ENCODE data around the gene DOK7.

DOK7 gene

DNA sequence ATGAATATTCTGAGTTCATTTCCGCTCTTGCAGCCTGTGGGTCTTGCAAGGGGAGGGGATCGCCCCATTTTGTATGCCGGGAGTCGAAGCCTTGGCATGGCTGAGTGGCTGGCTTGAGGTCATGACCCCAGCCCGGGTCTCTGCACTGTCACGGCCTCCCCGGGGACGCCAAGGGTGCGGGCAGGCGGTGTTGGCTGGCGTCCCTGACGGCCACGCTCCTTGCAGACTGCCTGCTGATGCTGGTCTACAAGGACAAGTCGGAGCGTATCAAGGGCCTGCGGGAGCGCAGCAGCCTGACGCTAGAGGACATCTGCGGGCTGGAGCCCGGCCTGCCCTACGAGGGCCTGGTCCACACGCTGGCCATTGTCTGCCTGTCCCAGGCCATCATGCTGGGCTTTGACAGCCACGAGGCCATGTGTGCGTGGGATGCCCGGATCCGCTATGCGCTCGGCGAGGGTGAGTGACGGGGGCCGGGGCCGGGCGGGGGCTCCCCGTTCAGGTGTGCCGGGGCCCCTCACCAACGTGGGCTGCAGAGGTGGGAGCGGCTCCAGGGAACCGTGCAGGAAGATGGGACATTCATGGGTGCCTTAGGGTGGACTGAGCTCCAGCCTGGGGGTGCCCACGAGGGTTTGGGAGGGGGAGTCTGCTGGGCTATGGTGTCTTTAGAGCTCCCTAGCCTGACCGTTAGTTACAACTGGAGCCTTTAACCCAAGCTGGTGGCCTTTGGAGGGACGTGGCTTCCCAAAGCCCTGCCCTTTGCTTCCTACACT, 10.3 kb downstream of the DOK7 start:
- DNase-seq = no peak

DNA sequence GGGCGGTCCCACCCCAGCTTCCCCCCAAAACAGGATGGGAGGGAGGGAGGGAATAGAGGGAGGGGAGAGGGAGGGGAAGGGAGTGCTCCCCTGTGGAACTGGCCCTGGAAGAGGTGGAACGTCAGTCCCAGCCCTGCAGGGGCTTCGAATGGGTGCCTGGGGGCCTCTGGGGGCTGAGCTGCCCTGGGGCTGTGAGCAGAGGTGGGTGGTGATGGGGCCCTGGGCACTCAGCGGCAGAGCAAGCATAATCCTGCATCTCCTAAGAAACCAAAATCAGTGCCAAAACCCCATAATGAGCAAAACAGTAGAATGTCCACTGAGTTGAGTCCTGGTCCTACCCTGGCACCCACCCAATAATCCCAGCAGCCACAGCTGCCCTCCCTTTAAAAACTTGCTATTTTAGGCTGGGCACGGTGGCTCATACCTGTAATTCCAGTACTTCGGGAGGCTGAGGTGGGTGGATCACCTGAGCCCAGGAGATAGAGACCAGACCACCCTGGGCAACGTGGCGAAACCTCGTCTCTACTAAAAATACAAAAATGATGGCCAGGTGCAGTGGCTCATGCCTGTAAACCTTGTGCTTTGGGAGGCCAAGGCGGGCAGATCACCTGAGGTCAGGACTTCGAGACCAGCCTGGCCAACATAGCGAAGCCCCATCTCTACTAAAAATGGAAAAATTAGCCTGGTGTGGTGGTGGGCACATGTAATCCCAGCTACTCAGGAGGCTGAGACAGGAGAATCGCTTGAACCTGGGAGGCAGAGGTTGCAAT, 11.1 kb downstream of the DOK7 start:
- DNase-seq = no peak

DNA sequence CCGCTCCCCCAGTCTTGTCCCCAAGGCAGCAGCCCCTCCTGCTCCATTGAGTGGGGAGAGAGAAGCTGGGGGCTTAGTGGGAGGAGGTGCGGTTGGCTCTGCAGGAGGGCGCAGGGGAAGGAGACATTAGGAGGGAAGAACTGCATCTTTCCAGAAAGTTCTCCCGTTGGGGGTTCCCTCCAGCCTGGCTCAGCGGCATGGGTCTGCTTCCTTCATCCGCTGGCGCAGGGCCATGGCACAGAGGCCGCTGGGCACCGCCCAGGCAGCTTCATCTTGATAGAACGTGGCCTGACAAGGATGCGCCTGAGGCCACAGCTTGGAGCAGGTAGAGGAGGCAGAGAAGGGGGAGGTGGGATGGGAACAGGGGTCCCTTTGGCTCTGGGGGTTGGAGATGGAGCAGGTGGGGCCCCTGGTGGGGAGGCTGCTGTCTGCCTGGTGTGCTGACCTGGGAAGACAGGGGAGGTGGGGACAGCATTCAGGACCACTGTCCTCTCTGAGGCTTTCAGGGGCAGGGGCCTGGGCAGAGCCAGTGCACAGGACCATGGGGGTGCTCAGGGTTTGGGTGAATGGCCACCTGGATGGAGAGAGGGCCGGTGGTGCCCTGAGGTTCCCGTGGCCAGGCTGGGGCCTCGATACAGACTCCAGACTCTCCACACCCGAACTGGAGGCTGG, 12.1 kb downstream of the DOK7 start:
- DNase-seq = no peak

DNA sequence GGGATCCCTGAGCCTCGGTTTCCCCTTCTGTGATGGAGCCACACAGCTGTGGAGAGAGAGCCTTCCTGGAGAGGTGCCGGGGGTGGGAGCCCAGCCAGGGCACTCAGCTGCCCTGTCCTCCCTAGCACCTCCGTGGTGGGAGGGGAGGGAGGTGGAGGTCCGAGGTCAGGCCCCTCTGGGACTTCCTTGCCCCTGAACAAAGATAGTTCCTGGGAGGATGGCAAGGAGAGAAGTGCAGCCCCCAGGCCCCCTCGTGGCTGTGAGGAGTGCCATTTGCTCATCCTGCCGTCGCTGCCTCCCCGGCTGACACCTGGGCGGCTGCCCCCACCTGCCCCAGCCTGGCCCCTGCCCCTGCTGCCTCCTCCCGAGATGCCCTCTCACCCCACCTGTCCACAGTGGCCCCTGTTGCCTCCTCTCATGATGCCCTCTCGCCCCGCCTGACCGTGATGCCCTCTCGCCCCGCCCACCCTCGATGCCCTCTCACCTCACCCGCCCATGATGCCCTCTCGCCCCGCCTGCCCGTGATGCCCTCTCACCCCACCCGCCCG, 12.7 kb downstream of the DOK7 start:
- DNase-seq = no peak

DNA sequence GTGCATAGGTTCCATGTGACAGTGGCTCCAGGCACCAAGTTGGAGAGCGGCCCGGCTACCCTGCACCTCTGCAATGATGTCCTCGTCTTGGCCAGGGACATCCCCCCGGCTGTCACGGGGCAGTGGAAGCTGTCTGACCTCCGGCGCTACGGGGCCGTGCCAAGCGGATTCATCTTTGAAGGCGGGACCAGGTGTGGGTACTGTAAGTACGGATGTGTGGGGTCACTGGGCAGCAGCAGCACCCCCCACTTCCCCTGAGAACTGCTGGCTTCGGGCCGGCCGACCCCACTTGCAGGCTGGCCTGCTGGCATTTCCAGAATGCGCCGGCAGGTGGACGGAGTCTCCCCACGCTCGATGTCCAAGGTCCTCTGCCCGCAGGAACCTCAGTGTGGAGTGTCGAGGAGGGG, 13.2 kb downstream of the DOK7 start:
- DNase-seq = no peak

DNA sequence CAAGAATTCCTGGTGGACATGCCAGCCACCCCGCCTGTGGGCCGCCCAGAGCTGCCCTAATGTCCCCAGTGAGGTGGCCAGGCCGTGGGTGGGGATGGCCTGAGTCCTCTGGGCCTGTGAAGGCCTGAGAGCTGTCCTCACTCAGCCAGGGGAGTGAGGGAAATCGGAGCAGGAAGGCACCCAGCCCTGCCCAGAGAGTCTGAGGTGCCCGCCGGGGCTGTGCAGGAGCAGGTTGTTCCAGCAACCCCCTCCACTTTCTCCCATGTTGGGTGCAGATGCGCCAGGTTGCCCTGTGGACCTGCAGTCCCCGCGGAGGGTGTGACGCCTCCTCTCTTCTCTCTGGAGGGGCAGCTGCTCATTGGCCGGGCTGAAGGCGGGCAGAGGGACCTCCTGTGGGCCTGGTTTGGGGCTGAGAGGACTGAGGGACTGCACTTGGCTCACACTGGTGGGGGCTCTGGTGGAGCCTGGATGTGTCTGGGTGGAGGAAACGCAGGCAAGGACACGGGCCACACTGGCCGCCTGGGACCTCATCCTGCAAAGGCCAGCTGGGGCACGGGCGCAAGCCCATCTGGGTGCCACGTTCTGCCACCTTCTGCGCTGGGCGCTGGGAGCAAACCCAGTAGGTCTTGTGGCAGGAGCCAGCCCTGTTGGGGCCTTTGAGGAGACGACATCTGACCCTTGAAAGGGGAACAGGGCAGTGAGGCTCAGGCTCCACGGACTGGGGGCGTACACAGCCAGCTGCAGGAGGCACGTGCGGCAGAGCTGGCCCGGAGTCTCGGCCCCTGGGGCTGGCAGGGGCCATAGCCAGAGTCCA, 14.0 kb downstream of the DOK7 start:
- no peak for DNase-seq

DNA sequence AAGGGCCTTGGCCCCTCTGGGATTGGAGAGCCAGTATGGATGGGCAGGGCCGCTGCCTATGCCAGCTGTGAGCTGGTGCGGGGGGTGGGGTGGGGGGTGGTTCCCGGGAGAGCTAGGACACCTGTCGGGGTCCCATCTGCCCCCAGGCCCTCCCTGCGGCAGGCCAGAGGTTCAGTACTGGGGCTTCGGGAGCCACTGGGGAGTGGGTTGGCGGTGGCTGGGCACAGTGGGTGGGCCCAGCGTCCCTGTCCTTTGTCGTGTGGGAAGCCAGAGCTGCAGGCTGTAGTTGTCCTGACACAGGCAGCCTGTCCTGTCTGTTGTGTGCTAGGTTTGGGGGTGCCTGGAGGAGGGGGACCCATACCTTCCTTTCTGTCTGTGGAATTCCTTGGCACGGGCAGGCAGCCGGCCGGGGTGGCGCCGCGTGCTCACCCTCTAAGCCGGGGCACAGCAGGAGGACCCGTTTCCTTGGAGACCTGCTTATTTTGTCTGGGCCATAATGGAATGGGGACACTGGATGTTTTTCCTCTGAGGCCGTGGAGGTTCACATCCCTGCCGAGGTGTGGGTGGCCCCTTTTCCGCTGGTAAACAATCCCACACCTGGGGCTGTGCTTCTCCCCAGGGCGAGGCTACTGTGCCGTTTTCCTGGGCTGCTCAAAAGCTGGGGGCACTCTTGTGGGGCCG, 14.8 kb downstream of the DOK7 start:
- DNase-seq = no peak

DNA sequence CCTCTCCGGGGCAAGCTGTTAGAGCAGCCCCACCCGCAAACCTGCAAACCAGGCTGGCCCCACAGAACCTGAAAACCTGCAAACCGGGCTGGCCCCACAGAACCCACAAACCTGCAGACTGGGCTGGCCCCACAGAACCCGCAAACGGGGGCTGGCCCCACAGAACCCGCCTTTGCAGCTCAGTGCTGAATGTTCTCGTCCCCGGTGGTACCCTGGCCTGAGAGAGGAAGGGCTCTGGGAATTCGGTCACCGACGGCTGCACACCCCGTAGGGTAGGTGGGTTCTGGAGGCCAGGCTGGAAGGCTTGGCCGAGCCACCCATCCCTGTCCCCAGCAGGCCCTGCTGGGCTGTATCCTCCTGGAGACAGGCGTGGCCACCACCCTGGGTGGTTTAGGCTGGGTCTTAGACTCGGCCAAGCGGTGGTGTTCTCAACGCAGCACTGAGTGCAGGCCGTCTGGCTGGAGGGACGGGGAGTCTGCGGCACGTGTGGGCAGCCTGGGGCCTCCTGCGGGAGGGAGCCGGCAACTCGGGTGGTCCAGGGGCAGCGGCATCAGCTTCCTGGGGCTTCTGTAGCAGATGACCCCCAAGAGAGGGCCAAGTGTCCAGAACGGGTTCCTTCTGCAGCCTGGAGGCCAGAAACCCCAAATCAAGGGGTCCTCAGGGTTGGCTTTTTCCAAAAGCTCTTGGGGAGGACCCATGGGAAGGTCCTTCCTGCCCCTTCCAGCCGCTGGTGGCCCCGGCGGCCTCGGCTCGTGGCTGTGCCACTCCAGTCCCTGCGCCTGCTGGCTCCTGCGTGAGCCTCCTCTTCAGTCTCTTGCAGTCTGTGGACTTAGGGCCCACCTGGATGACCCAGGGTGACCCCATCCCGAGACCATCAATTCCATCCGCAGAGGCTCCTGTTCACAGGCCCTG, 15.6 kb downstream of the DOK7 start:
- no peak for DNase-seq

DNA sequence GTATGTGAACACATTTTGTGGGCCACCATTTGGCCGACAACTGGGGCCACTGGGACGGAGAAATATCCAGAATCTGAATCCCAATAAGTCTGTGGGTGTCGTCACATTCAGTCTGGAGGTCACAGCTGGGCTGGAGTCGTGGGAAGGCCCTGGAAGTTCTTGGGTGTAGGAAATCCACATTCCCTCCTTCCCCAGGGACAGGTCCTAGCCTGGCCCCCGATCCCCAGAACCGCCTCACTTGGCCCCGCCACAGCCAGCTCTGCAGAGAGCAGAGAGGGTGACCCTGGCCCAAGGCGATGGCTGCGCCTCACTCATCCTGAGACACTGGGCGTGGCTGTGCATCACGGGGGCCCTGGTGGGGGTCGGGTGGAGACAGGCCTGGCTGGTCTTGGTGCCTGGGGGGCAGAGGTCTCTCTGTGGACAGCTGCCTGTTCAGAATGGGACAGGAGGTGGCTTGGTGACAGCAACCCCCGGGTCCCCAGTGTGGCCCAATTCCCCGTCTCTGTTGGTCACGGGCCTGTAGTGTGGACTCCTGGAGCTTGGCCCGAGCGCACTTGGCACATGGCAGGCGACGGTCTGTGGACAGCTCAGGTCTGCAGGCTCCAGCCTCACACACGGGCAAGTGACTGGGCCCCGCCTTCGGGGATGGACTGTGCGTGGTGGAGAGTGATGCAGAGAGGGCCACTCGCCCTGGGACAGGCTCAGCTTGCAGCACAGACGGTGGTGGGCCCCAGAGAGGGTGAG, 16.4 kb downstream of the DOK7 start:
- no peak for DNase-seq

DNA sequence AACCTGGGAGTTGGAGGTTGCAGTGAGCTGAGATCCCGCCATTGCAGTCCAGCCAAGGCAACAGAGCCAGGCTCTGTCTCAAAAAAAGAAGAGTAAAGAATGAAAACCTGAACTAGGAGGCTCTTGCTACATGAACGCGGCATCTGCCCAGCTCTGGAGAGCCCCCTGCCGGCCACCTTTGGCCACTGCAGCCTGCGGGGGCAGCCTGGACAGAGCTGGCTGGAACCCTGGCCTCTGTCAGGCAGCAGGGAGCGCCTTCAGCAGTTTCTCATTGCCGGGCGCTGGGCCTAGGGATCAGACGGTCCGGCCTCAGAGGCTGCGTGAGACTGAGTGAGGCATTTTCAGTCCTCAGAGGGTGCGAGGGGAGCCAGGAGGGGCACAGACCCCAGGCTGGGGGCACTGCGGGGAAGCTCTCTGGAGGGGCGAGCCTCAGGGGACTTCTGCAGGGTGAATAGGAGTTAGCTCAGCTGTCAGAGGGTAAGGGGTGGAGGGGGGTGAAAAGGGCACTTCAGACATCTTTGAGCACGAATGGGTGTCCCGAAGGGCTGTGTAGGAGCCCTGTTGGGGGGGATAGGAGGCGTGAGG, 17.5 kb downstream of the DOK7 start:
- DNase-seq = peak in 48 of 56 donors; percentile 11 to 81 (median 43)

DNA sequence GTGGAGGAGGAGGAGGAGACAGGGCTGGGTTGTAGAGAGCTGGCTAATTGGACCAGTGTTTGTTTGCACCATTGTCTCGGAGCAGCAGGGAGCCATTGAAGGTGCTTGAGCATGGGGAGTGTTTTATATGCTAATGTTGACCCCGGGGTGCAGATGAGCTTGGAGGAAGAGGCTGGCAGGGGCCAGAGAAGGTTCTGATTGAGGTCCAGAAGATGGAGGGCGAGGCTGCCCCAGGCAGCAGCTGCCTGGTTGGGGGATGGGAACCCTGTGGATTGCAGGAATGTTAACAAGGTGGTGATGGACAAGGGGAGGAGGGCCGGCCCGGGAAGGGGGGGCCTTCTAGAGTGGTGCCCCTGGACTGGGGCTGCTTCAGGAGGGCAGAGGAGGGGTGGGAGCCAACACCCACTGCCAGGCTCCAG, 18.0 kb downstream of the DOK7 start:
- DNase-seq = no peak

DNA sequence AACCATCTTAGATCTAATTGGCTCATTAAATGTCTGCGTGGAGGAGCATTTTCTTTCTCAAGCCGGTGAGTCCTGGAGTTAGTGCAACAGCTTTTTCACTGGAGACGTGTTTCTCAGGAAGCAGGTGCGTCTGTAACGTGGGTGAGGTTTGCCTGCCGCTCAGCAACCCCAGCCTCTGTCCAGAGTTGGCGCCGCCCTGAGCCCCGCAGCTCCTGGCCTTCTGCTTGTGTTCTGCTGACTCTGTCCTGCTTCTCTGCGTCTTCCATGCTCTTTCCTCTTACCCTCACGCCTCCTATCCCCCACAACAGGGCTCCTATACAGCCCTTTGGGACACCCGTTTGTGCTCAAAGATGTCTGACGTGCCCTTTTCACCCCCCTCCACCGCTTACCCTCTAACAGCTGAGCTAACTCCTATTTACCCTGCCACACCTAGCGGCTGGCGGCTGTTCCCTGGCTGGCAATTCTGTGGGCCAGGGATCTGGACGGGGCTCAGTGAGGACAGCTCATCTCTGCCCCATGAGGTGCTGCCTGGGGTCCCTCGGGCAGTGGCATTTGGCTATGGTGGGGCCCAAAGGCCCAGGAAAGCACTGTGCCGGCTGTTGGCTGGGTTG, 18.8 kb downstream of the DOK7 start:
- DNase-seq = no peak

DNA sequence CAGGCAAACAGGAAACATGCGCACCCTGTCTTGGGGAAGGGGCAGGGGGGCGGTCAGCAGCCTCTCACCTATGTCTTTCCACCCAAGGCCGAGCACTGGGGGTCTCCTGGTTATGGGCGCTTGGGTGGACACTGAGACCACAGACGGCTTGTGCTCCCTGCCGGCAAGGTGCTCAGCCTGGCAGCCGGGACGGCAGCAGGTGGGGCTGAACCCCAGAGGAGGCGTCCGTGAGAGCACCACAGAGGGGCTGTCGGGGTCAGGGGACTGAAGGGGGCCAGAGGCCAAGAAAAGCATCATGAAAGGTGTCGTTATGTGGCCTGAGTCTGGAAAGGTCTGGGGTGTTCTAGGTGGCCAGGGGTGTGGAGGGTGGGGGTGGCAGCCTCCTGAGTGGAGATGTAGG, 19.6 kb downstream of the DOK7 start:
- DNase-seq = no peak

DNA sequence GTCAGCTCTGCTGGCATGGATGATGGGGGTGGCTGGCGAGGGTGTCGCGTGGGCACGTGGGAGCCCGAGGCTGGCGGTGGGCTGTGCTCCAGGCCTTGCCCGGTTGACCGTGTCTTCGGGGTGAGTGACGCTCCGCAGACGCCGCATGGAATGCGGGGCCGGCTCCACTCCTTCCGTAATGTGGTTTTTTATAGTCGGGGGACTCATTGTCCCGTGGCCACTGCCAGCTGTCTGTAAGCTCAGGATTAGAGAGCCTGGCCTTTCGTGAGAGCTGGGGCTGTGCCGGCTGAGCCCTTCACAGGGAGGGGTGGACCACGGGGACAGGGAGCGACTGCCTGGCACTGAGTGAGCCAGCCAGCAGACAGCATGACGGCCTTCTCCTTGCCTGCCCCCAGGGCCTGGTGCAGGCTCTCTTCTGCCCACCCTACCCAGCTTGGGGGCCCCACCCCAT, 20.4 kb downstream of the DOK7 start:
- DNase-seq = peak in 4 of 56 donors; percentile 12 to 38 (median 32)

DNA sequence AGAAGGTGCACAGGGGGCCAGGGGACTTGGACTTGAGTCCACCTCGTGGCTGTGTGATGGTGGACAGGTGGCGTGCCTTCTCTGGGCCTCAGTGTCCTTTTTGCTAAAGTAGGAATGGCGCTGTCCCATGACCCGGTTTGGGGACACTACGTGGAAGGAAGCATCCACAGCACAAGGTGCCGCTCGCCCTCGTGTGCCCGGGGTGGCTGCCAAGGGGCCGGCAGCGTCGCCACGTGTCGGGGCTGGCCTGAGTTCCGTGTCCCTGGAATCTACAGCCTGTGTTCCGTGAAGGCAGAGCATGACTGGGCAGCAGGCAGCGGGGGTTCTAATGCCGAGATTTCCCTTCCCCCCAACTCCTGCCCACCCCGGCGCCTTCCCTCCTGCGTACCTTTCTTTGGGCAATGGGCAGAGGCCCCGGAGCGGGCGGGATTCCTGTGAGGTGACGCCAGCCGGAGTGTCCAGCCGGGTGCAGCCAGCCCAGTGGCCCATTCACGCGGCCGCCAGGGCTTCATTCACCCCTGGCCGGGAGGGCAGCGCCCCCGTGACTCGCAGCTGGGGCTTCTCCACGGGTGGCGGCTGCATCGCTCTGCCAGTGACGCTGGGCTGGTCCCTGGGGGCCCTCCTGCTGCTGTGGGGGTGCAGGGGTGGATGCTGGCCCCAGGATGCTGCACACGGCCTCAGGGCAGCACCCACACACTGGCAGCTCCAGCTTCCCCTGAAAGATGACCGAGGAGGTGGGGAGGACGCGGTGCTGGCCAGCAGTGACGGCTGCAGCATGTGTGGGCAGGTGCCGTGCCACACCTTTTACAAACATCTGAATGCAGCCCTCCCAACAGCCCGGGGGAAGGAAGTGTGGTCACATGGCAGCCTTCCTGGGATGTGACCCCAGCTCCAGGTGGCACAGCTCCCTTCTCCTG, 21.2 kb downstream of the DOK7 start:
- peak in 2 of 56 donors; percentile 21 to 76 for DNase-seq

DNA sequence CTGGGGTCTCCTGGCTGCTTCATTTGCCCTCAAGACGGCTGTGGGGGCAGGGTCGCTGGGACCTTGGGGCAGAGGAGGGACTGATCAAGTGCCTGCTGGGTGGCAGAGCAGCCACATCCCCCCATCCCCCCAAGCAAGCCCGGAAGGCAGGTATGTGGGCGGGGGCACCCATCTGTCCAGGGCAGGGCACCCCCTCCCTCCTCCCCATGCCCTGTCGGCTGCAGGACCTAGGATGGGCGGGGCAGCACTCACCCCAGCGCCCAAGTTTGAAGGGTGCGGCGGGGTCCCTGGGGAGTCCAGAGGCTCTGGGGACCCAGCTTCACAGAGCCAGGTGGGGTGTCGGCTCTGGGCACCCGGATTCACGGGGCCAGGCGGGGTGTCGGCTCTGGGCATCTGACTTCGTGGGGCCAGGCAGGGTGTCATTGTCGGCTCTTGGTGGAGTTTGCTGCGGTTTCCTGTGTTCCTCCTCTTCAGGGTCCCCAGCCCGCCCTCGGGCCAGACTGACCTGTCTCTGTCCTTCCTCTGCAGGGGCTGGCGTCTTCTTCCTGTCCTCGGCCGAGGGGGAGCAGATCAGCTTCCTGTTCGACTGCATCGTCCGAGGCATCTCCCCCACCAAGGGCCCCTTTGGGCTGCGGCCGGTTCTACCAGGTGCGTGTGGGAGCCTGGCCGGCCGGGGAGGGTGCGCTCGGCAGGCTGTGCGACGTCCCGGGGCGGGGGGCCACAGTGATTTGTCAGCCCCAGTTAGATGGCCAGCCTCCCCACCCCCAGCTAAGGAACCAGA, 22.1 kb downstream of the DOK7 start:
- no peak for DNase-seq

Measured in nucleus accumbens (tissue), 56 donors.